Tibial nerve (tissue), 3 donors: Measurements from ENCODE around the gene TPM2.
A peak's percentile ranks its signal among the peaks of the same experiment; 100 is the strongest.

Source experiments
- CTCF ChIP-seq, 5 experiments: fragments of 200-600 bp in 3 of 5; fragments of 450-650 bp in 2 of 5; sonication (generic) in 3 of 5; IDR thresholded peaks; one replicate each; pipeline ENCODE4 v1.5.1; 2016 to 2019; ENCODE audit warnings: antibody characterized with exemption in 5 of 5, mild to moderate bottlenecking in 3 of 5, moderate library complexity in 2 of 5
- POLR2A ChIP-seq, 2 donors: fragments of 450-650 bp; IDR thresholded peaks; one replicate each; pipeline ENCODE4 v1.6.1; 2017; ENCODE audit warnings: antibody characterized with exemption in 2 of 2, mild to moderate bottlenecking in 2 of 2, moderate library complexity in 2 of 2

- TF ChIP-seq CTCF (IDR thresholded peaks at IDR 0.05): peak; percentile 50 to 84 (median 66)
- TF ChIP-seq POLR2A (IDR thresholded peaks at IDR 0.05): peak; percentile 95 to 97
Measured at GRCh38 chr9:35658137-35658967, 31.4 kb downstream of the TPM2 start, which contains the start of gene CCDC107.
